HG02852 (cell line): ENCODE data around the gene TMEM87B.

Source experiments
- ATAC-seq: cut with Tn5 transposase; IDR thresholded peaks from one replicate; pipeline ENCODE4 v1.9.1; 2021; ENCODE audit warnings: mild to moderate bottlenecking, moderate library complexity; ENCODE audit not compliant: unreplicated experiment

TMEM87B gene

GRCh38 chr2:112149194-112149593 lies 94.1 kb downstream of the TMEM87B start:
- no peak for ATAC-seq

GRCh38 chr2:112149866-112150435 lies 94.9 kb downstream of the TMEM87B start:
- no peak for ATAC-seq

GRCh38 chr2:112150447-112150846 lies 95.4 kb downstream of the TMEM87B start:
- ATAC-seq = no peak

GRCh38 chr2:112150851-112151250 lies 95.8 kb downstream of the TMEM87B start:
- no peak for ATAC-seq

GRCh38 chr2:112151271-112151670 lies 96.2 kb downstream of the TMEM87B start:
- no peak for ATAC-seq

GRCh38 chr2:112151701-112152440 lies 96.8 kb downstream of the TMEM87B start:
- no peak for ATAC-seq

GRCh38 chr2:112152476-112153178 lies 97.6 kb downstream of the TMEM87B start:
- no peak for ATAC-seq

- ATAC-seq = no peak
Observed at GRCh38 chr2:112153179-112153490, 98.1 kb downstream of the TMEM87B start.

- no peak for ATAC-seq
Observed at GRCh38 chr2:112153501-112153900, 98.4 kb downstream of the TMEM87B start.

- ATAC-seq = no peak
Observed at GRCh38 chr2:112154246-112155117, 99.4 kb downstream of the TMEM87B start.

GRCh38 chr2:112155331-112156151 lies 100.5 kb downstream of the TMEM87B start:
- ATAC-seq = no peak

- no peak for ATAC-seq
Observed at GRCh38 chr2:112156152-112156986, 101.3 kb downstream of the TMEM87B start.

GRCh38 chr2:112157472-112157871 lies 102.4 kb downstream of the TMEM87B start:
- no peak for ATAC-seq

GRCh38 chr2:112159454-112159921 lies 104.4 kb downstream of the TMEM87B start:
- ATAC-seq = no peak

- no peak for ATAC-seq
Observed at GRCh38 chr2:112160283-112161250, 105.5 kb downstream of the TMEM87B start.

- ATAC-seq = no peak
Observed at GRCh38 chr2:112161431-112162145, 106.5 kb downstream of the TMEM87B start.

GRCh38 chr2:112162341-112162740 lies 107.3 kb downstream of the TMEM87B start:
- no peak for ATAC-seq

GRCh38 chr2:112162956-112163355 lies 107.9 kb downstream of the TMEM87B start:
- ATAC-seq = no peak
